Trophoblast cell (in vitro differentiated cells and primary cell): ENCODE results near the gene SEMA7A.

Experiments
- DNase-seq, 2 donors: peaks; one replicate each; pipeline ENCODE4 v3.0.0-alpha.2; 2016
- H2AFZ ChIP-seq: 2 replicates; pipeline ENCODE4 v1.6.1; 2013; ENCODE audit warnings: low read length, moderate library complexity, mild to moderate bottlenecking; ENCODE audit not compliant: insufficient read depth, poor library complexity
- H2AK5ac ChIP-seq: 2 replicates; pipeline ENCODE4 v1.6.1; 2013; ENCODE audit warnings: mild to moderate bottlenecking, low read length
- H2BK120ac ChIP-seq: 2 replicates; pipeline ENCODE4 v1.6.1; 2013; ENCODE audit warnings: low read length, mild to moderate bottlenecking, moderate library complexity; ENCODE audit not compliant: insufficient read depth, poor library complexity
- H2BK12ac ChIP-seq: 2 replicates; pipeline ENCODE4 v1.6.1; 2013; ENCODE audit warnings: mild to moderate bottlenecking, low read length, moderate library complexity
- H2BK5ac ChIP-seq: 2 replicates; pipeline ENCODE4 v1.6.1; 2013; ENCODE audit warnings: low read length, low read depth, moderate library complexity, mild to moderate bottlenecking; ENCODE audit not compliant: poor library complexity
- H3K14ac ChIP-seq: 2 replicates; pipeline ENCODE4 v1.6.1; 2013; ENCODE audit warnings: mild to moderate bottlenecking, low read length
- H3K18ac ChIP-seq: 2 replicates; pipeline ENCODE4 v1.6.1; 2013; ENCODE audit warnings: mild to moderate bottlenecking, low read length
- H3K23ac ChIP-seq: 2 replicates; pipeline ENCODE4 v1.6.1; 2013; ENCODE audit warnings: low read length
- H3K27ac ChIP-seq: 2 replicates; pipeline ENCODE4 v1.5.1; 2013; ENCODE audit warnings: low read depth, mild to moderate bottlenecking, inconsistent platforms, low read length, moderate library complexity
- H3K27me3 ChIP-seq: 2 replicates; pipeline ENCODE4 v1.6.1; 2013; ENCODE audit warnings: inconsistent platforms, mild to moderate bottlenecking, low read length, moderate library complexity; ENCODE audit not compliant: insufficient read depth
- H3K36me3 ChIP-seq, 2 experiments: 1 replicate in 1 of 2; 2 replicates in 1 of 2; pipeline ENCODE4 v1.6.1; 2013; ENCODE audit warnings: low read length in 2 of 2, mild to moderate bottlenecking in 2 of 2, moderate library complexity in 1 of 2; ENCODE audit not compliant: insufficient read depth in 2 of 2, control insufficient read depth in 1 of 2
- H3K4ac ChIP-seq: 2 replicates; pipeline ENCODE4 v1.6.1; 2013; ENCODE audit warnings: low read depth, mild to moderate bottlenecking, low read length, moderate library complexity
- H3K4me1 ChIP-seq, 2 experiments: 1 replicate in 1 of 2; 2 replicates in 1 of 2; pipeline ENCODE4 v1.6.1; 2013; ENCODE audit warnings: low read length in 2 of 2, mild to moderate bottlenecking in 2 of 2, moderate library complexity in 1 of 2; ENCODE audit not compliant: insufficient read depth in 2 of 2, control insufficient read depth in 1 of 2
- H3K4me2 ChIP-seq: 2 replicates; pipeline ENCODE4 v1.6.1; 2013; ENCODE audit warnings: inconsistent platforms, mild to moderate bottlenecking, low read length, moderate library complexity
- H3K4me3 ChIP-seq: 2 replicates; pipeline ENCODE4 v1.5.1; 2013; ENCODE audit warnings: mild to moderate bottlenecking, low read depth, low read length, inconsistent platforms
- H3K79me1 ChIP-seq: one replicate; pipeline ENCODE4 v1.6.1; 2013; ENCODE audit warnings: low read length
- H3K79me2 ChIP-seq: 2 replicates; pipeline ENCODE4 v1.6.1; 2013; ENCODE audit warnings: low read length, mild to moderate bottlenecking; ENCODE audit not compliant: control insufficient read depth, insufficient read depth, poor library complexity
- H3K9ac ChIP-seq: 2 replicates; pipeline ENCODE4 v1.6.1; 2013; ENCODE audit warnings: mild to moderate bottlenecking, low read length
- H3K9me3 ChIP-seq: 2 replicates; pipeline ENCODE4 v1.6.1; 2013; ENCODE audit warnings: low read depth, mild to moderate bottlenecking, control low read depth, inconsistent platforms, low read length; ENCODE audit not compliant: insufficient read depth
- H4K12ac ChIP-seq: 2 replicates; pipeline ENCODE4 v1.6.1; 2013; ENCODE audit warnings: low read depth, mild to moderate bottlenecking, low read length, moderate library complexity
- H4K8ac ChIP-seq: 2 replicates; pipeline ENCODE4 v1.6.1; 2013; ENCODE audit warnings: low read depth, mild to moderate bottlenecking, low read length, moderate library complexity
- H4K91ac ChIP-seq: one replicate; pipeline ENCODE4 v1.6.1; 2013; ENCODE audit warnings: low read depth, mild to moderate bottlenecking, low read length, moderate library complexity
- WGBS: extraction: QIAGEN DNeasy Blood & Tissue Kit; methylation state at CpG from one replicate; pipeline ENCODE4 v1.1.7; 2013; ENCODE audit warnings: missing lambda C conversion rate; ENCODE audit not compliant: insufficient read length, insufficient coverage; ENCODE audit errors: extremely low coverage; 5-methylcytosine and 5-hydroxymethylcytosine counted together

Gene SEMA7A

GRCh38 chr15:74432271-74432967, 1.3 kb downstream of the SEMA7A start:
- no CpG with 5 or more reads among the region's 21 CpGs for WGBS
- Histone ChIP-seq H4K8ac (no peak overlapping the region), H4K91ac (peak overlapping the region; percentile 60), H2AK5ac (no peak overlapping the region), H2BK5ac (no peak overlapping the region), H3K18ac (peak overlapping the region; percentile 38), H3K79me1 (peaks cover 24% of the 10 kb centered on the region), H3K14ac (peak overlapping the region; percentile 83), H3K4me3 (peak overlapping the region; percentile 92), H3K79me2 (peaks cover 25% of the 10 kb centered on the region), H3K27ac (no peak overlapping the region), H3K9me3 (peaks cover 5% of the 10 kb centered on the region), H2BK120ac (peak overlapping the region; percentile 2), H3K4ac (peak overlapping the region; percentile 30), H3K27me3 (no peaks in the 10 kb centered on the region), H3K4me1 (peaks cover 23 to 28% of the 10 kb centered on the region in 2 experiments), H3K4me2 (peak overlapping the region; percentile 78), H3K36me3 (peaks cover 7 to 15% of the 10 kb centered on the region in 2 experiments), H2AFZ (no peak overlapping the region), H3K23ac (peak overlapping the region; percentile 19), H3K9ac (peak overlapping the region; percentile 63), H4K12ac (no peak overlapping the region), H2BK12ac (no peak overlapping the region)
- DNase-seq, result no peak

GRCh38 chr15:74431645-74432044, 2.1 kb downstream of the SEMA7A start:
- peak overlapping the region; percentile 11 for H3K4ac ChIP-seq
- no peak overlapping the region for H2AK5ac ChIP-seq
- H3K27ac ChIP-seq, result no peak overlapping the region
- no peak overlapping the region for H3K9ac ChIP-seq
- H3K9me3 ChIP-seq, result peaks cover 5% of the 10 kb centered on the region
- H3K79me1 ChIP-seq, result peaks cover 26% of the 10 kb centered on the region
- no peak overlapping the region for H4K8ac ChIP-seq
- no peak overlapping the region for H2AFZ ChIP-seq
- H3K4me3 ChIP-seq, result no peak overlapping the region
- H2BK120ac ChIP-seq, result no peak overlapping the region
- H3K18ac ChIP-seq, result peak overlapping the region; percentile 17
- H3K14ac ChIP-seq, result no peak overlapping the region
- peak overlapping the region; percentile 78 for H3K4me2 ChIP-seq
- no CpG with 5 or more reads among the region's 8 CpGs for WGBS
- H3K79me2 ChIP-seq, result peaks cover 29% of the 10 kb centered on the region
- no peak overlapping the region for H2BK12ac ChIP-seq
- H4K12ac ChIP-seq, result no peak overlapping the region
- no peak for DNase-seq
- no peak overlapping the region for H2BK5ac ChIP-seq
- peaks cover 23 to 32% of the 10 kb centered on the region in 2 experiments for H3K4me1 ChIP-seq
- H4K91ac ChIP-seq, result no peak overlapping the region
- H3K36me3 ChIP-seq, result peaks cover 13 to 20% of the 10 kb centered on the region in 2 experiments
- no peak overlapping the region for H3K23ac ChIP-seq
- no peaks in the 10 kb centered on the region for H3K27me3 ChIP-seq

- Histone ChIP-seq H3K14ac (no peak overlapping the region), H4K8ac (no peak overlapping the region), H3K23ac (no peak overlapping the region), H4K91ac (no peak overlapping the region), H2BK12ac (no peak overlapping the region), H3K18ac (no peak overlapping the region), H3K9ac (no peak overlapping the region), H3K4ac (peak overlapping the region; percentile 22), H4K12ac (no peak overlapping the region), H3K79me1 (peaks cover 26% of the 10 kb centered on the region), H3K4me1 (peaks cover 23 to 32% of the 10 kb centered on the region in 2 experiments), H3K27ac (no peak overlapping the region), H3K4me2 (no peak overlapping the region), H2BK120ac (no peak overlapping the region), H3K9me3 (peaks cover 5% of the 10 kb centered on the region), H3K36me3 (peaks cover 13 to 23% of the 10 kb centered on the region in 2 experiments), H2AK5ac (no peak overlapping the region), H3K4me3 (no peak overlapping the region), H2BK5ac (no peak overlapping the region), H3K79me2 (peaks cover 30% of the 10 kb centered on the region), H3K27me3 (no peaks in the 10 kb centered on the region), H2AFZ (no peak overlapping the region)
- no peak for DNase-seq
- no CpG with 5 or more reads among the region's 1 CpG for WGBS
Observed at GRCh38 chr15:74431116-74431515, 2.6 kb downstream of the SEMA7A start.

GRCh38 chr15:74430510-74430951, 3.2 kb downstream of the SEMA7A start:
- H3K27ac ChIP-seq, result no peak overlapping the region
- H3K23ac ChIP-seq, result no peak overlapping the region
- peaks cover 23 to 35% of the 10 kb centered on the region in 2 experiments for H3K4me1 ChIP-seq
- H3K4me3 ChIP-seq, result no peak overlapping the region
- no peak overlapping the region for H3K9ac ChIP-seq
- no peak overlapping the region for H4K8ac ChIP-seq
- no peak overlapping the region for H3K14ac ChIP-seq
- peak overlapping the region; percentile 22 for H3K4ac ChIP-seq
- no peak overlapping the region for H2BK12ac ChIP-seq
- no peak for DNase-seq
- no peak overlapping the region for H2BK120ac ChIP-seq
- H3K9me3 ChIP-seq, result peaks cover 5% of the 10 kb centered on the region
- H4K12ac ChIP-seq, result no peak overlapping the region
- peaks cover 13 to 23% of the 10 kb centered on the region in 2 experiments for H3K36me3 ChIP-seq
- H3K18ac ChIP-seq, result no peak overlapping the region
- H2BK5ac ChIP-seq, result no peak overlapping the region
- no peak overlapping the region for H3K4me2 ChIP-seq
- H3K79me2 ChIP-seq, result peaks cover 30% of the 10 kb centered on the region
- no peak overlapping the region for H4K91ac ChIP-seq
- no peak overlapping the region for H2AK5ac ChIP-seq
- H3K79me1 ChIP-seq, result peaks cover 26% of the 10 kb centered on the region
- H3K27me3 ChIP-seq, result no peaks in the 10 kb centered on the region
- WGBS, result no CpG with 5 or more reads among the region's 6 CpGs
- H2AFZ ChIP-seq, result no peak overlapping the region
